Spleen (tissue), 7 donors: ENCODE results near the gene PAFAH1B1.

Experiments
- POLR2A ChIP-seq, 3 donors: fragments of 450-650 bp; IDR thresholded peaks; one replicate each; pipeline ENCODE4 v1.5.1; 2017; ENCODE audit warnings: antibody characterized with exemption in 3 of 3, mild to moderate bottlenecking in 1 of 3
- POLR2AphosphoS5 ChIP-seq, 3 donors: sonication (generic); formaldehyde crosslinking; IDR thresholded peaks; one replicate each; pipeline ENCODE4 v1.5.1; 2017; ENCODE audit warnings: antibody characterized with exemption in 3 of 3
- TF ChIP-seq, protein P1 (sequence below), 11 experiments: fragments of 200-600 bp in 7 of 11; fragments of 450-650 bp in 4 of 11; sonication (generic) in 4 of 11; IDR thresholded peaks in 8 of 11; conservative IDR thresholded peaks in 3 of 11; 1 replicate in 7 of 11; 2 replicates in 4 of 11; pipeline versions ENCODE4 v1.4.0 to v1.8.0; 2016 to 2021; ENCODE audit warnings: antibody characterized with exemption in 11 of 11, inconsistent platforms in 4 of 11, mild to moderate bottlenecking in 1 of 11
- donor health status: DM: no; HTN: no; CAD: no; lungs with moderate emphysema.
- donor health status: DM: no; HTN: no; CAD: no.
- donor health status: DM: no; HTN: no; CAD: no.

DNA sequence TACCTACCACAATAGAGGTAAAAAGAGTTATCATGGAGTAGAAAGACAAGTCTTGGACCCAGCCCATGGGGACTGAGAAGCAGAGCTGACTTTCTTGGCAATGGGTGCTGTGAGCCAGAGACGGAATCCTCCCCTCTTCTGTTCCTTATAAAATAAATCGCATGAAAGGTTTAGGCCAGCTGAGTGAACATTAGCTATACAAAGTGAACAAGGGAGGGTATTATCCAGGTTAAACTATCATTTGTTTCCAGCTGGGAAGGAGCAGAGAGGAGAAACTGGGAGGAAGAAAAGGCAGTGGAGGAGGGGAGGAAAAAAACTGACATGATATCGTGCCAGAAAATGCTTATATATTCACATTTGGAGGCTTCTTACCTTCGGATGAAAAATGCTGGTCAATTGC, 13.3 kb upstream of the PAFAH1B1 start:
- TF ChIP-seq, protein P1, sequence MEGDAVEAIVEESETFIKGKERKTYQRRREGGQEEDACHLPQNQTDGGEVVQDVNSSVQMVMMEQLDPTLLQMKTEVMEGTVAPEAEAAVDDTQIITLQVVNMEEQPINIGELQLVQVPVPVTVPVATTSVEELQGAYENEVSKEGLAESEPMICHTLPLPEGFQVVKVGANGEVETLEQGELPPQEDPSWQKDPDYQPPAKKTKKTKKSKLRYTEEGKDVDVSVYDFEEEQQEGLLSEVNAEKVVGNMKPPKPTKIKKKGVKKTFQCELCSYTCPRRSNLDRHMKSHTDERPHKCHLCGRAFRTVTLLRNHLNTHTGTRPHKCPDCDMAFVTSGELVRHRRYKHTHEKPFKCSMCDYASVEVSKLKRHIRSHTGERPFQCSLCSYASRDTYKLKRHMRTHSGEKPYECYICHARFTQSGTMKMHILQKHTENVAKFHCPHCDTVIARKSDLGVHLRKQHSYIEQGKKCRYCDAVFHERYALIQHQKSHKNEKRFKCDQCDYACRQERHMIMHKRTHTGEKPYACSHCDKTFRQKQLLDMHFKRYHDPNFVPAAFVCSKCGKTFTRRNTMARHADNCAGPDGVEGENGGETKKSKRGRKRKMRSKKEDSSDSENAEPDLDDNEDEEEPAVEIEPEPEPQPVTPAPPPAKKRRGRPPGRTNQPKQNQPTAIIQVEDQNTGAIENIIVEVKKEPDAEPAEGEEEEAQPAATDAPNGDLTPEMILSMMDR (IDR thresholded peaks at IDR 0.05 in 8 of 11, conservative IDR thresholded peaks at IDR 0.05 in 3 of 11), result no peak
- TF ChIP-seq POLR2A (IDR thresholded peaks at IDR 0.05) (no peak), POLR2AphosphoS5 (IDR thresholded peaks at IDR 0.05) (no peak)
